Right lobe of liver (tissue), 6 donors: ENCODE results near the gene NEGR1. TPM values are rescaled to one million over a fixed set of nuclear protein-coding genes. Genes with fewer than 3 reads are reported as not detected.

ENCODE experiments used
- ATAC-seq, 4 donors: fragments of 200-7000 bp; cut with Tn5 transposase; one replicate each; pipeline ENCODE4 v1.9.1; 2020; ENCODE audit warnings: mild to moderate bottlenecking in 4 of 4, moderate library complexity in 4 of 4
- DNase-seq, 3 donors: peaks; one replicate each; pipeline ENCODE4 v3.0.0-alpha.2; 2020
- H3K27ac ChIP-seq, 3 donors: fragments of 200-600 bp; one replicate each; pipeline ENCODE4 v1.8.0; 2022
- H3K27me3 ChIP-seq, 2 donors: fragments of 200-600 bp; one replicate each; pipeline ENCODE4 v1.8.0; 2022
- H3K36me3 ChIP-seq, 4 donors: fragments of 200-600 bp; sonication (generic) in 1 of 4; one replicate each; pipeline versions ENCODE4 v1.5.1 to v1.8.0; 2017 to 2022; ENCODE audit warnings: control low read depth in 1 of 4
- H3K4me1 ChIP-seq, 4 donors: fragments of 200-600 bp; sonication (generic) in 1 of 4; one replicate each; pipeline versions ENCODE4 v1.5.1 to v1.8.0; 2017 to 2022; ENCODE audit warnings: control low read depth in 1 of 4
- H3K4me3 ChIP-seq, 3 donors: fragments of 200-600 bp; one replicate each; pipeline ENCODE4 v1.8.0; 2022
- H3K9me3 ChIP-seq, 4 donors: fragments of 200-600 bp; sonication (generic) in 1 of 4; one replicate each; pipeline versions ENCODE4 v1.5.1 to v1.8.0; 2017 to 2022; ENCODE audit warnings: control low read depth in 1 of 4
- POLR2A ChIP-seq: fragments of 450-650 bp; IDR thresholded peaks from one replicate; pipeline ENCODE4 v1.6.1; 2017; ENCODE audit warnings: antibody characterized with exemption, mild to moderate bottlenecking
- WGBS: methylation state at CpG from one replicate; pipeline ENCODE4 v1.1.6; 2018; ENCODE audit warnings: low coverage, low lambda C conversion rate; ENCODE audit not compliant: insufficient coverage; ENCODE audit errors: missing lambda C conversion rate; 5-methylcytosine and 5-hydroxymethylcytosine counted together
- intact Hi-C, 2 donors: fragments of 100-400 bp; cut with DNase I; formaldehyde crosslinking; loops; one replicate each; pipeline versions ENCODE4 v1.11.2 to v1.14.1; 2022
- total RNA-seq, 6 experiments: library from RNA; depleted of rRNA in 2 of 6; stranded (reverse); fragments of >200 nt in 2 of 6; fragmentation: NEBNext Ultra II Directional in 3 of 6; extraction: Animal tissue kit (Norgen Biotek cat#: 25700) in 3 of 6; gene quantifications; one replicate each; pipeline versions ENCODE4 v1.1.0 to v1.2.4, GENCODE V29; 2016 to 2023
- TF ChIP-seq, protein P1 (sequence below), 4 donors: fragments of 200-600 bp in 3 of 4; fragments of 450-650 bp in 1 of 4; IDR thresholded peaks; one replicate each; pipeline versions ENCODE4 v1.5.1 to v1.8.0; 2016 to 2022; ENCODE audit warnings: antibody characterized with exemption in 4 of 4, mild to moderate bottlenecking in 2 of 4
- donor health status: DM: no; HTN: yes; CAD: no.
- donor health status: DM: no; HTN: no; CAD: no.
- donor health status: DM: no; HTN: no; CAD: no.
- donor health status: DM: no; HTN: yes; CAD: no.
- donor health status: DM: no; HTN: yes; CAD: no.

Gene NEGR1
- total RNA-seq, 6 experiments from 2014 or later = 0.02 to 0.31 (median 0.14) TPM

DNA sequence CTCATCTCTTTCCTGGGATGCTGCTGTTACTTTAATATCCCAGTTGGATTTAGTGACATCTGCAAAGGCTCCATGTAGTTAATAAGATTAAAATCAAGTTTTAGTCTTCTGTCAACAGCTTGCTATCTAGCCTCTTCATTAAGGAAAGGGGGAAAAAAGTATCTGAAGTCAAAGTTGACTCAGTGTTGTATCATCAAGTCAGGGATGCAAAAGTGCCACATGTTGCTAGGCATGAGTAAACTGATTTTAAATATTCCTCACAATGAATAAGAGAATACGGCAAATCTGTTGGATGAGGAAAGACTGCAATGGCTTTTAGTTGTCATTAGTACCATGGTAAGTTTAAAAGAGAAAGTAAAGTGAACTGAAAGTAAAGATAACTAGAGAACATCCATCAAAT is 818.3 kb downstream of the NEGR1 start:
- H3K27me3 ChIP-seq = no peaks in the 10 kb centered on the region
- H3K27ac ChIP-seq = no peak overlapping the region
- DNase-seq = no peak
- intact Hi-C loops = no loop called here
- TF ChIP-seq, protein P1, sequence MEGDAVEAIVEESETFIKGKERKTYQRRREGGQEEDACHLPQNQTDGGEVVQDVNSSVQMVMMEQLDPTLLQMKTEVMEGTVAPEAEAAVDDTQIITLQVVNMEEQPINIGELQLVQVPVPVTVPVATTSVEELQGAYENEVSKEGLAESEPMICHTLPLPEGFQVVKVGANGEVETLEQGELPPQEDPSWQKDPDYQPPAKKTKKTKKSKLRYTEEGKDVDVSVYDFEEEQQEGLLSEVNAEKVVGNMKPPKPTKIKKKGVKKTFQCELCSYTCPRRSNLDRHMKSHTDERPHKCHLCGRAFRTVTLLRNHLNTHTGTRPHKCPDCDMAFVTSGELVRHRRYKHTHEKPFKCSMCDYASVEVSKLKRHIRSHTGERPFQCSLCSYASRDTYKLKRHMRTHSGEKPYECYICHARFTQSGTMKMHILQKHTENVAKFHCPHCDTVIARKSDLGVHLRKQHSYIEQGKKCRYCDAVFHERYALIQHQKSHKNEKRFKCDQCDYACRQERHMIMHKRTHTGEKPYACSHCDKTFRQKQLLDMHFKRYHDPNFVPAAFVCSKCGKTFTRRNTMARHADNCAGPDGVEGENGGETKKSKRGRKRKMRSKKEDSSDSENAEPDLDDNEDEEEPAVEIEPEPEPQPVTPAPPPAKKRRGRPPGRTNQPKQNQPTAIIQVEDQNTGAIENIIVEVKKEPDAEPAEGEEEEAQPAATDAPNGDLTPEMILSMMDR (IDR thresholded peaks at IDR 0.05) = no peak
- no peak for TF ChIP-seq POLR2A
- WGBS = 71% methylated on average over 1 of the region's 1 CpG
- ATAC-seq = no peak
- no peaks in the 10 kb centered on the region for H3K9me3 ChIP-seq
- H3K36me3 ChIP-seq = no peaks in the 10 kb centered on the region
- H3K4me1 ChIP-seq = no peaks in the 10 kb centered on the region
- no peak overlapping the region for H3K4me3 ChIP-seq

DNA sequence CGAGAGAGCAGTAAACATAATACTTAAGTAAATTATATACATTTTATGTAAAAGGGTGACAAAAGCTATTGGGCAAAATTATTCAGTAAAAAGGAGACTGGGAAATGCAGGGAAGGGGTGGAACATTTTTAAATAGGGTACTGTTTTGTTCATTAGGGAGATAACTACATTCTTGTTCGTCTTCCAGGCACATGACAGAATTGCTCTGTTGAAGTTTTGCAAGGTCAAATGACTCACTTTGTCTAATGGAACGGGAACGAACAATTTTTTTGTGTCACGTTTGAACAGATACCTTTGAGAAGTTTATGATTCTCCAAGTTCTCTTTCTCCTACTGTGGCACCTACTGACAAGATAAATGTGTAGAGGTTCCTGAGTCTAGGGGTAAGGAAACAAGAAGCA is 819.2 kb downstream of the NEGR1 start:
- no peaks in the 10 kb centered on the region for H3K4me1 ChIP-seq
- H3K4me3 ChIP-seq = no peak overlapping the region
- no peaks in the 10 kb centered on the region for H3K27me3 ChIP-seq
- intact Hi-C loops = no loop called here
- no peak overlapping the region for H3K27ac ChIP-seq
- no peaks in the 10 kb centered on the region for H3K9me3 ChIP-seq
- DNase-seq (no peak), ATAC-seq (no peak)
- TF ChIP-seq, protein P1 (IDR thresholded peaks at IDR 0.05) = no peak
- TF ChIP-seq POLR2A = no peak
- WGBS = 35% methylated on average over 5 of the region's 5 CpGs
- H3K36me3 ChIP-seq = no peaks in the 10 kb centered on the region

DNA sequence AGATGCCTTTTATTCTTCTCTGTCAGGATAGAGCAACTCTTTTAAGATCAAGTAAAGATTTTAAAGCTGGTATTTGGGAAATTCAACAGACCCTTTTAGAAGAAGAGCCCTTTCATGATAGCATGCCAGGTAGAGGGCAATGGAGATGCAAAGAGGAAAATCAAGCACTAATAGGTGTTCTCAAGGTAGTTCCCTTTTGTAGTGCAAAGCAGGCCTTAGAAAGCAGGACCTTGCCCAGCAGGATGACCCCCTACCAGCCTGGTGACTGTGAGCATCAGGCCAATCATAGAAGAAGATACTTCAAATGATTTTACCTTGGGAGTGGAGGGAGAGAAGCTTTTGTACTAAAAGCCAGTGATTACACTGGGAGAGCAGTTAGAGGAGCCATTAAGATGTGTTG is 820.1 kb downstream of the NEGR1 start:
- H3K4me3 ChIP-seq = no peak overlapping the region
- no peaks in the 10 kb centered on the region for H3K4me1 ChIP-seq
- intact Hi-C loops = no loop called here
- H3K27ac ChIP-seq = no peak overlapping the region
- ATAC-seq = no peak
- H3K9me3 ChIP-seq = no peaks in the 10 kb centered on the region
- no peaks in the 10 kb centered on the region for H3K36me3 ChIP-seq
- TF ChIP-seq, protein P1 (IDR thresholded peaks at IDR 0.05) = no peak
- DNase-seq = no peak
- no peaks in the 10 kb centered on the region for H3K27me3 ChIP-seq

DNA sequence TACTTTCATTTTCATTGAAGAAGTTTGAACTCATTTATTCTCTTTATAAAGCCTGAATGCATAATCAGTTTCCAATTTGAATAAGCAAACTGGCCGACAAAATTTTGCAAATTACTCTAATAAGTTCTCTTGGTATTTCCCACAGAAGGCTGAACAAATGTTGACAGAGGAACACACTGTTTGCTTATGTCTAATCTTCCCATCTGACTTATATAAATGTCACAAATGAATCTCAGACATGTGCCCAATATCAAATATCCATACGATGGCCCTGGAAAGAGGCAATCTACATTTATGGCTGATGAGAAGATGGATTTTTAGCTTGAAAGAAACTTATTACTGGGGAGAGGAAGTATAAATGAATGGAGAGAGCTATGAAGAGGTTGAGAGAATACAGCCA is 820.9 kb downstream of the NEGR1 start:
- TF ChIP-seq, protein P1 (IDR thresholded peaks at IDR 0.05) = no peak
- TF ChIP-seq POLR2A = no peak

GRCh38 chr1:71448444-71448843 is 833.9 kb downstream of the NEGR1 start:
- no peaks in the 10 kb centered on the region for H3K4me1 ChIP-seq
- H3K9me3 ChIP-seq = no peaks in the 10 kb centered on the region
- H3K36me3 ChIP-seq = no peaks in the 10 kb centered on the region
- intact Hi-C loops = no loop called here
- TF ChIP-seq POLR2A = no peak
- TF ChIP-seq, protein P1 (IDR thresholded peaks at IDR 0.05) = no peak
- H3K27ac ChIP-seq = no peak overlapping the region
- WGBS = 63% methylated on average over 8 of the region's 8 CpGs
- H3K27me3 ChIP-seq = no peaks in the 10 kb centered on the region
- ATAC-seq (no peak), DNase-seq (no peak)
- H3K4me3 ChIP-seq = no peak overlapping the region

More for the DNA sequence above, 820.9 kb downstream of the NEGR1 start:
- no peaks in the 10 kb centered on the region for H3K27me3 ChIP-seq
- no peaks in the 10 kb centered on the region for H3K9me3 ChIP-seq
- H3K4me3 ChIP-seq = no peak overlapping the region
- no peak overlapping the region for H3K27ac ChIP-seq
- intact Hi-C loops = no loop called here
- ATAC-seq = no peak
- 44% methylated on average over 2 of the region's 2 CpGs for WGBS
- H3K36me3 ChIP-seq = no peaks in the 10 kb centered on the region
- H3K4me1 ChIP-seq = no peaks in the 10 kb centered on the region
- DNase-seq = no peak
